Medulla oblongata (tissue), 1 donor: ENCODE data around the gene KIAA0753.
"Not testable (repeated sequence)": the region's sequence is repeated elsewhere in the genome, so short reads cannot be mapped to it uniquely, and the experiment has no call there.

ENCODE experiments used
- DNase-seq: peaks from one replicate; pipeline ENCODE4 v3.0.0-alpha.2; 2015; ENCODE audit errors: extremely low spot score

The KIAA0753 gene

GRCh38 chr17:6668727-6669425 is 28.4 kb upstream of the KIAA0753 start:
- no peak for DNase-seq

GRCh38 chr17:6668219-6668618 is 27.7 kb upstream of the KIAA0753 start:
- DNase-seq: no peak

GRCh38 chr17:6667516-6667915 is 27.0 kb upstream of the KIAA0753 start:
- no peak for DNase-seq

- DNase-seq: no peak
Measured at GRCh38 chr17:6666557-6666956, 26.0 kb upstream of the KIAA0753 start.

GRCh38 chr17:6666077-6666521 is 25.6 kb upstream of the KIAA0753 start:
- DNase-seq: peak; percentile 90

- DNase-seq: not testable (repeated sequence)
Measured at GRCh38 chr17:6663200-6663599, 22.7 kb upstream of the KIAA0753 start.

GRCh38 chr17:6661464-6661848 is 20.9 kb upstream of the KIAA0753 start:
- no peak for DNase-seq

GRCh38 chr17:6660805-6661463 is 20.4 kb upstream of the KIAA0753 start:
- peak; percentile 65 for DNase-seq

GRCh38 chr17:6660101-6660500 is 19.6 kb upstream of the KIAA0753 start:
- DNase-seq: peak; percentile 12

GRCh38 chr17:6658411-6658810 is 17.9 kb upstream of the KIAA0753 start:
- DNase-seq: not testable (repeated sequence)

- DNase-seq: no peak
Measured at GRCh38 chr17:6657633-6658287, 17.2 kb upstream of the KIAA0753 start.

- not testable (repeated sequence) for DNase-seq
Measured at GRCh38 chr17:6656797-6657632, 16.5 kb upstream of the KIAA0753 start.

GRCh38 chr17:6655732-6656361 is 15.3 kb upstream of the KIAA0753 start:
- DNase-seq: not testable (repeated sequence)

GRCh38 chr17:6654841-6655731 is 14.6 kb upstream of the KIAA0753 start:
- DNase-seq: no peak

- DNase-seq: peak; percentile 34
Measured at GRCh38 chr17:6651919-6652452, 11.5 kb upstream of the KIAA0753 start.

- peak; percentile 93 for DNase-seq
Measured at GRCh38 chr17:6651354-6651918, 10.9 kb upstream of the KIAA0753 start, which contains the start of the genes C17orf100 and MED31. Gene C17orf100, plus strand, starts transcription at chr17:6651762. Its CDS starts 152 bp downstream, at chr17:6651914. Gene MED31, minus strand, starts transcription at chr17:6651605. Its CDS starts 77 bp downstream, at chr17:6651528.

GRCh38 chr17:6648181-6648580 is 7.7 kb upstream of the KIAA0753 start:
- DNase-seq: no peak

- DNase-seq: no peak
Measured at GRCh38 chr17:6643451-6644125, 3.1 kb upstream of the KIAA0753 start.

- no peak for DNase-seq
Measured at GRCh38 chr17:6642592-6642991, 2.1 kb upstream of the KIAA0753 start.
